ENCODE results near the gene BCKDHB. TPM values are rescaled to one million over a fixed set of nuclear protein-coding genes. Genes with fewer than 3 reads are reported as not detected.

The BCKDHB gene
- polyA plus RNA-seq, 6 donors from 2014 or later: 19.6 to 38.0 (median 24.4) TPM

DNA sequence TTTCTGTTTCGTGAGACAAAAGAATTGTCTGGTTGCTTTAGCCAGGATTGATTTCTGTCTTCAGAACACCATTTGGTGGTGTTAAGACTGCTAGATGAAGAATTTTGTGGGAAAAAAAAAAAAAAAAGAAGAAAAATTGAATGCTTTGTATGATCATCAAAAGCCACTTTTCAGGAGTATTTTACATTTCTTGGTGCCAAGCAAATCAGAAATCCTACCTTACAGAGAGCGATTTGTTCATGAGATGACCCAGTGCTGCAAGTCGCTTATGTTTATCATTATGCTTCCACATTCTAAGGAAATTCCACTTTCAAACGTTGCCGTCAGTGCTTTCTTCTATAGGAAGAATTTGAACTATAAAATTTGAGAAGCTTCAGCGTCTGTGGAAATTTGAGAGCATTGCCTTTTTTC, 228.7 kb downstream of the BCKDHB start:
- no peak overlapping the region for H3K4me3 Mint-ChIP-seq
- ATAC-seq (ENCODE audit: low read depth in 2 of 2): no peak

GRCh38 chr6:80336911-80337310, 230.4 kb downstream of the BCKDHB start:
- H3K4me1 Mint-ChIP-seq: peaks cover 3 to 6% (median 5%) of the 10 kb centered on the region in 3 donors
- ATAC-seq (ENCODE audit: low read depth in 2 of 2) (no peak), DNase-seq (no peak)
- no peak overlapping the region for H3K4me3 Mint-ChIP-seq
- H3K9me3 Mint-ChIP-seq: no peaks in the 10 kb centered on the region
- no peak overlapping the region for H3K27ac Mint-ChIP-seq
- no peaks in the 10 kb centered on the region for H3K27me3 Mint-ChIP-seq
- H3K36me3 Mint-ChIP-seq: no peaks in the 10 kb centered on the region

More for the DNA sequence above, 228.7 kb downstream of the BCKDHB start:
- Mint-ChIP-seq H3K9me3 (no peaks in the 10 kb centered on the region), H3K27ac (no peak overlapping the region), H3K36me3 (no peaks in the 10 kb centered on the region), H3K27me3 (no peaks in the 10 kb centered on the region), H3K4me1 (peaks cover 3 to 6% (median 5%) of the 10 kb centered on the region in 3 donors)
- no peak for DNase-seq

- no peaks in the 10 kb centered on the region for H3K27me3 Mint-ChIP-seq
- DNase-seq: peak; percentile 49
- H3K36me3 Mint-ChIP-seq: no peaks in the 10 kb centered on the region
- peak overlapping the region in 1 of 8 donors; percentile 6 for H3K4me3 Mint-ChIP-seq
- H3K4me1 Mint-ChIP-seq: peaks cover 3 to 6% (median 5%) of the 10 kb centered on the region in 3 donors
- ATAC-seq (ENCODE audit: low read depth in 2 of 2): peak; percentile 71 to 85
- H3K27ac Mint-ChIP-seq: no peak overlapping the region
- no peaks in the 10 kb centered on the region for H3K9me3 Mint-ChIP-seq
Observed at GRCh38 chr6:80338201-80338836, 231.8 kb downstream of the BCKDHB start.

GRCh38 chr6:80339421-80339820, 232.9 kb downstream of the BCKDHB start:
- no peaks in the 10 kb centered on the region for H3K36me3 Mint-ChIP-seq
- H3K27me3 Mint-ChIP-seq: no peaks in the 10 kb centered on the region
- no peak overlapping the region for H3K4me3 Mint-ChIP-seq
- H3K9me3 Mint-ChIP-seq: no peaks in the 10 kb centered on the region
- ATAC-seq (ENCODE audit: low read depth in 2 of 2): no peak
- no peak overlapping the region for H3K27ac Mint-ChIP-seq
- DNase-seq: no peak
- peaks cover 3 to 6% (median 5%) of the 10 kb centered on the region in 3 donors for H3K4me1 Mint-ChIP-seq

- ATAC-seq (ENCODE audit: low read depth in 2 of 2) (no peak), DNase-seq (no peak)
- Mint-ChIP-seq H3K9me3 (no peaks in the 10 kb centered on the region), H3K27me3 (no peaks in the 10 kb centered on the region), H3K4me1 (peaks cover 3 to 6% (median 5%) of the 10 kb centered on the region in 3 donors), H3K36me3 (no peaks in the 10 kb centered on the region), H3K4me3 (no peak overlapping the region), H3K27ac (no peak overlapping the region)
Observed at GRCh38 chr6:80340280-80340679, 233.8 kb downstream of the BCKDHB start.

- H3K9me3 Mint-ChIP-seq: no peaks in the 10 kb centered on the region
- DNase-seq: no peak
- no peak overlapping the region for H3K27ac Mint-ChIP-seq
- no peak for ATAC-seq (ENCODE audit: low read depth in 2 of 2)
- H3K4me1 Mint-ChIP-seq: peaks cover 3 to 6% (median 5%) of the 10 kb centered on the region in 3 donors
- no peaks in the 10 kb centered on the region for H3K36me3 Mint-ChIP-seq
- H3K27me3 Mint-ChIP-seq: no peaks in the 10 kb centered on the region
- H3K4me3 Mint-ChIP-seq: no peak overlapping the region
Observed at GRCh38 chr6:80340686-80341085, 234.2 kb downstream of the BCKDHB start.

GRCh38 chr6:80341330-80341729, 234.9 kb downstream of the BCKDHB start:
- Mint-ChIP-seq H3K9me3 (no peaks in the 10 kb centered on the region), H3K4me1 (peaks cover 3 to 6% (median 5%) of the 10 kb centered on the region in 3 donors), H3K27me3 (no peaks in the 10 kb centered on the region), H3K36me3 (no peaks in the 10 kb centered on the region), H3K4me3 (no peak overlapping the region), H3K27ac (no peak overlapping the region)
- no peak for DNase-seq
- ATAC-seq (ENCODE audit: low read depth in 2 of 2): no peak

- H3K36me3 Mint-ChIP-seq: no peaks in the 10 kb centered on the region
- no peak overlapping the region for H3K4me3 Mint-ChIP-seq
- H3K27me3 Mint-ChIP-seq: no peaks in the 10 kb centered on the region
- DNase-seq (no peak), ATAC-seq (ENCODE audit: low read depth in 2 of 2) (no peak)
- no peaks in the 10 kb centered on the region for H3K9me3 Mint-ChIP-seq
- H3K27ac Mint-ChIP-seq: no peak overlapping the region
- H3K4me1 Mint-ChIP-seq: peaks cover 0 to 1% (median 0%) of the 10 kb centered on the region in 3 donors
Observed at GRCh38 chr6:80343511-80343910, 237.0 kb downstream of the BCKDHB start.

GRCh38 chr6:80347101-80347500, 240.6 kb downstream of the BCKDHB start:
- H3K27me3 Mint-ChIP-seq: no peaks in the 10 kb centered on the region
- peaks cover 0 to 2% (median 0%) of the 10 kb centered on the region in 7 donors for H3K9me3 Mint-ChIP-seq
- no peak overlapping the region for H3K27ac Mint-ChIP-seq
- no peaks in the 10 kb centered on the region for H3K4me1 Mint-ChIP-seq
- no peaks in the 10 kb centered on the region for H3K36me3 Mint-ChIP-seq
- no peak for DNase-seq
- H3K4me3 Mint-ChIP-seq: no peak overlapping the region
- ATAC-seq (ENCODE audit: low read depth in 2 of 2): no peak

- Mint-ChIP-seq H3K36me3 (no peaks in the 10 kb centered on the region), H3K4me3 (no peak overlapping the region), H3K9me3 (peaks cover 0 to 2% (median 0%) of the 10 kb centered on the region in 7 donors), H3K27me3 (no peaks in the 10 kb centered on the region), H3K4me1 (no peaks in the 10 kb centered on the region), H3K27ac (no peak overlapping the region)
- no peak for ATAC-seq (ENCODE audit: low read depth in 2 of 2)
- DNase-seq: no peak
Observed at GRCh38 chr6:80348263-80348662, 241.8 kb downstream of the BCKDHB start.

DNA sequence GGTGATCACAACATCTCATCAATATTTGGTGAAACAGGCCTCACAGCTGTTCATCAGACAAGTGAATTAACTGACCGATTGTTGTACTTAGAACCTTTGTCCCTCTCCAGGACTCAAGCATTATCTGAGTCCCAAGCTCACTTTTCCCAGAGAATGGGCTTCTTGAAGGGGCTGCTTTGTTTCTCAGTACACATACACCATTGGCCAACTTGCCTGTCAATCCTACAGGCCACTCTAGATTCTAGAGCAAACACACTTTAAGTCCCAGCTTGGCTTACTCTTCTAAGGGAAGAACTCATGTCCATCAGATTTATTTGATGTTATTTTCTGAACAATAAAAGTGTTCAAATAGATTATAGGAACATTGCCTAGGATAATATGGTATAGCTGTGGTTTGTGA, 249.5 kb downstream of the BCKDHB start:
- ATAC-seq (ENCODE audit: low read depth in 2 of 2) (no peak), DNase-seq (no peak)
- Mint-ChIP-seq H3K27ac (no peak overlapping the region), H3K4me1 (no peaks in the 10 kb centered on the region), H3K9me3 (peaks cover 0 to 4% (median 0%) of the 10 kb centered on the region in 7 donors), H3K36me3 (peaks cover 0 to 16% of the 10 kb centered on the region in 2 donors), H3K4me3 (no peak overlapping the region), H3K27me3 (no peaks in the 10 kb centered on the region)

GRCh38 chr6:80356545-80356944, 250.1 kb downstream of the BCKDHB start:
- DNase-seq (no peak), ATAC-seq (ENCODE audit: low read depth in 2 of 2) (no peak)
- peaks cover 0 to 18% of the 10 kb centered on the region in 2 donors for H3K36me3 Mint-ChIP-seq
- H3K4me3 Mint-ChIP-seq: no peak overlapping the region
- H3K27me3 Mint-ChIP-seq: no peaks in the 10 kb centered on the region
- no peak overlapping the region for H3K27ac Mint-ChIP-seq
- peaks cover 0 to 2% (median 0%) of the 10 kb centered on the region in 7 donors for H3K9me3 Mint-ChIP-seq
- no peaks in the 10 kb centered on the region for H3K4me1 Mint-ChIP-seq

DNA sequence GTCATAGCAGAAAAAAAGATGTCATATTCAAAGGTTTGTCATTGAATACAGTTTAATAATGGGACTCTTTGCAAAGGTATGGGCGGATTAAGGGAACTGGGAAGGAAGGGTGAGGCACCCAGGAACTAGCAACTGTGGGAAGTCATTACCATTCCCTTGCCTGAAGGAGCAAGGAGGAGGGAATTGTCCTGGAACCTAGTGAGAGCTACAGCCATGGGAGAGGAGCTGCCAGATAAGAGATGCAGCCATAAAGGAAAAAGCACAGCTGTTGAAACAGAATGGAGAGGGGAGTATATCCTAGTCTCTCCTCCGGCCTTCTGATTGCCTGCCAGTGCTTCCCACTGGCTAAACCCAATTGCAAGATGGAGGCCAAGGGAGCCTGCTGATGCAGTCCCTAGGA, 250.6 kb downstream of the BCKDHB start:
- no peak for ATAC-seq (ENCODE audit: low read depth in 2 of 2)
- peaks cover 0 to 20% of the 10 kb centered on the region in 2 donors for H3K36me3 Mint-ChIP-seq
- no peaks in the 10 kb centered on the region for H3K4me1 Mint-ChIP-seq
- H3K27ac Mint-ChIP-seq: peak overlapping the region in 2 of 6 donors; percentile 61 to 62
- no peak overlapping the region for H3K4me3 Mint-ChIP-seq
- no peak for DNase-seq
- peaks cover 0 to 2% (median 0%) of the 10 kb centered on the region in 7 donors for H3K9me3 Mint-ChIP-seq
- no peaks in the 10 kb centered on the region for H3K27me3 Mint-ChIP-seq

DNA sequence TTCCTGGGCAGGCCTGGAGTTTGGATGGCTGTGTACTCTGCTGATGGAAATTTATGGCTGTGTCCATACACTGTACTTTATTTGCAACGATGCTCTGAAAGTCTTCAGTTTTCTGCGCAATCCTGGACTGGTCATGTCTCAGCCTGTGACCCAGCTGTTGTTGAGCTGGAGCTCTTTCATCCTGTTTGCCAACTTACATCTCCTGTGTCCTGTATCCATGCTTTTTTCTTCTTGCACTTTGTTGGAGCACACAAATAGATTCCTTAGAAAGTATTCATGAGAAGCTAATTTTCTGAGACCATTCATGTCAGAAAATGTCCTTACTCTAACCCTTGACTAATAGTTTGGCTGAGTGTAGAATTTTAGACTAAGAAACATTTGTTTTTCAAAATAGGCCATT, 251.2 kb downstream of the BCKDHB start:
- H3K27me3 Mint-ChIP-seq: no peaks in the 10 kb centered on the region
- H3K4me3 Mint-ChIP-seq: no peak overlapping the region
- H3K27ac Mint-ChIP-seq: no peak overlapping the region
- H3K36me3 Mint-ChIP-seq: peaks cover 0 to 21% of the 10 kb centered on the region in 2 donors
- DNase-seq (no peak), ATAC-seq (ENCODE audit: low read depth in 2 of 2) (no peak)
- peaks cover 0 to 2% (median 0%) of the 10 kb centered on the region in 7 donors for H3K9me3 Mint-ChIP-seq
- H3K4me1 Mint-ChIP-seq: no peaks in the 10 kb centered on the region
